H1 (cell line): ENCODE results near the gene RIBC1. TPM values are rescaled to one million over a fixed set of nuclear protein-coding genes. Genes with fewer than 3 reads are reported as not detected.

Experiments
- CTCF ChIA-PET: fragments of 300-600 bp; sonication (Branson Sonifier 250); formaldehyde crosslinking; loops from one replicate; lab custom pipeline; 2021; ENCODE audit not compliant: partially characterized antibody; lab: Charles Lee
- POLR2A ChIA-PET: fragments of 300-600 bp; sonication (Branson Sonifier 250); formaldehyde crosslinking; loops from one replicate; lab custom pipeline; 2021; ENCODE audit warnings: inconsistent platforms; ENCODE audit not compliant: partially characterized antibody; lab: Charles Lee
- DNase-seq, 2 experiments: peaks; one replicate each; pipeline versions ENCODE4 v3.0.0 to v3.0.0-alpha.2; 2010 to 2022; ENCODE audit warnings: low spot score in 2 of 2, low read depth in 1 of 2, mixed read lengths in 1 of 2
- FAIRE-seq: peaks from 2 replicates; lab custom pipeline; 2011; peaks lifted over from hg19 to GRCh38; lab: Jason Lieb, UNC
- H2AFZ ChIP-seq: 2 replicates; pipeline ENCODE4 v1.8.1; 2012; ENCODE audit warnings: low read length, inconsistent platforms
- H2AK5ac ChIP-seq: 2 replicates; pipeline ENCODE4 v1.6.1; 2013; ENCODE audit warnings: low read depth, low read length
- H2BK120ac ChIP-seq: replicated peaks from 2 replicates; pipeline ENCODE3; 2013; ENCODE audit warnings: low read depth, low read length, inconsistent platforms
- H2BK12ac ChIP-seq: 2 replicates; pipeline ENCODE4 v1.6.1; 2013; ENCODE audit warnings: low read depth, low read length
- H2BK15ac ChIP-seq: 2 replicates; pipeline ENCODE4 v1.6.1; 2013; ENCODE audit warnings: low read length
- H2BK20ac ChIP-seq: 2 replicates; pipeline ENCODE4 v1.6.1; 2013; ENCODE audit warnings: low read length
- H2BK5ac ChIP-seq: 2 replicates; pipeline ENCODE4 v1.6.1; 2013; ENCODE audit warnings: low read depth, low read length
- H3K14ac ChIP-seq: 2 replicates; pipeline ENCODE4 v1.6.1; 2013; ENCODE audit warnings: inconsistent platforms; ENCODE audit not compliant: insufficient read length
- H3K18ac ChIP-seq: 2 replicates; pipeline ENCODE4 v1.6.1; 2013; ENCODE audit warnings: low read length; ENCODE audit errors: extremely low read depth
- H3K23ac ChIP-seq: 2 replicates; pipeline ENCODE4 v1.6.1; 2013; ENCODE audit warnings: inconsistent platforms; ENCODE audit not compliant: insufficient read length
- H3K23me2 ChIP-seq: 2 replicates; pipeline ENCODE4 v1.6.1; 2013; ENCODE audit warnings: low read depth, low read length
- H3K27ac ChIP-seq: 2 replicates; pipeline ENCODE4 v1.6.1; 2011; ENCODE audit warnings: low read depth, low read length, inconsistent platforms
- H3K27me3 ChIP-seq, 4 experiments: replicated peaks in 1 of 4; 1 replicate in 1 of 4; 2 replicates in 3 of 4; pipeline versions ENCODE4 v1.6.1 to v1.8.1; 2011 to 2013; ENCODE audit warnings: low read length in 3 of 4, mild to moderate bottlenecking in 3 of 4, inconsistent platforms in 2 of 4, mixed read lengths in 2 of 4, moderate library complexity in 1 of 4; ENCODE audit not compliant: control insufficient read depth in 3 of 4, insufficient read depth in 3 of 4; ENCODE audit errors: extremely low read depth in 1 of 4
- H3K36me3 ChIP-seq, 4 experiments: 2 replicates each; pipeline versions ENCODE4 v1.6.1 to v1.8.1; 2011 to 2013; ENCODE audit warnings: mild to moderate bottlenecking in 4 of 4, low read length in 3 of 4, moderate library complexity in 2 of 4, control low read depth in 1 of 4, inconsistent platforms in 1 of 4; ENCODE audit not compliant: insufficient read depth in 4 of 4, control insufficient read depth in 2 of 4
- H3K4ac ChIP-seq: replicated peaks from 2 replicates; pipeline ENCODE3; 2013; ENCODE audit warnings: low read length, low read depth, mixed read lengths, inconsistent platforms; ENCODE audit not compliant: insufficient read length
- H3K4me1 ChIP-seq, 4 experiments: replicated peaks in 1 of 4; 1 replicate in 1 of 4; 2 replicates in 3 of 4; pipeline versions ENCODE4 v1.6.1 to v1.8.1; 2011 to 2013; ENCODE audit warnings: low read length in 3 of 4, inconsistent platforms in 2 of 4, mixed read lengths in 1 of 4; ENCODE audit not compliant: insufficient read depth in 4 of 4, control insufficient read depth in 3 of 4
- H3K4me2 ChIP-seq, 2 experiments: 2 replicates each; pipeline versions ENCODE4 v1.6.1 to v1.8.1; 2011 to 2013; ENCODE audit warnings: low read depth in 2 of 2, low read length in 2 of 2, control low read depth in 1 of 2, inconsistent platforms in 1 of 2, mild to moderate bottlenecking in 1 of 2; ENCODE audit not compliant: insufficient read depth in 1 of 2
- H3K4me3 ChIP-seq, 4 experiments: fragments of 200-600, 300-600 bp in 1 of 4; sonication (generic), shearing (Covaris generic), sonication (Bioruptor Twin) in 1 of 4; 2 replicates each; pipeline versions ENCODE4 v1.5.1 to v1.8.1; 2011 to 2016; ENCODE audit warnings: low read length in 4 of 4, low read depth in 3 of 4, control low read depth in 2 of 4, inconsistent platforms in 2 of 4, mild to moderate bottlenecking in 2 of 4, mixed read lengths in 1 of 4, moderate library complexity in 1 of 4; ENCODE audit not compliant: insufficient read depth in 2 of 4; ENCODE audit errors: extremely low read depth in 1 of 4
- H3K56ac ChIP-seq: replicated peaks from 2 replicates; pipeline ENCODE3; 2013; ENCODE audit warnings: low read depth, mild to moderate bottlenecking, mixed read lengths, low read length, inconsistent platforms; ENCODE audit not compliant: insufficient read length
- H3K79me1 ChIP-seq: 2 replicates; pipeline ENCODE4 v1.6.1; 2013; ENCODE audit warnings: low read depth, low read length, control low read depth
- H3K79me2 ChIP-seq, 2 experiments: 2 replicates each; pipeline versions ENCODE4 v1.6.1 to v1.8.1; 2012 to 2013; ENCODE audit warnings: low read length in 2 of 2, mild to moderate bottlenecking in 2 of 2, inconsistent platforms in 1 of 2; ENCODE audit not compliant: insufficient read depth in 2 of 2, control insufficient read depth in 1 of 2
- H3K9ac ChIP-seq, 4 experiments: replicated peaks in 1 of 4; 1 replicate in 1 of 4; 2 replicates in 3 of 4; pipeline versions ENCODE4 v1.6.1 to v1.8.1; 2011 to 2013; ENCODE audit warnings: low read depth in 3 of 4, low read length in 3 of 4, control low read depth in 2 of 4, mild to moderate bottlenecking in 2 of 4, moderate library complexity in 2 of 4, inconsistent platforms in 1 of 4; ENCODE audit errors: extremely low read depth in 1 of 4
- H3K9me3 ChIP-seq, 2 experiments: 2 replicates each; pipeline versions ENCODE4 v1.6.1 to v1.8.1; 2012 to 2013; ENCODE audit warnings: mild to moderate bottlenecking in 2 of 2, moderate library complexity in 2 of 2, control low read depth in 1 of 2, inconsistent platforms in 1 of 2, low read depth in 1 of 2, low read length in 1 of 2, mixed read lengths in 1 of 2; ENCODE audit not compliant: insufficient read depth in 2 of 2
- H4K20me1 ChIP-seq, 2 experiments: replicated peaks in 1 of 2; 2 replicates each; pipeline versions ENCODE3 to v1.8.1; 2011 to 2013; ENCODE audit warnings: inconsistent platforms in 2 of 2, low read length in 2 of 2, mild to moderate bottlenecking in 1 of 2; ENCODE audit not compliant: insufficient read depth in 2 of 2, control insufficient read depth in 1 of 2
- H4K5ac ChIP-seq: 2 replicates; pipeline ENCODE4 v1.6.1; 2013; ENCODE audit warnings: low read length, low read depth, mixed read lengths, inconsistent platforms; ENCODE audit not compliant: insufficient read length
- H4K8ac ChIP-seq: 2 replicates; pipeline ENCODE4 v1.8.0; 2013; ENCODE audit warnings: mild to moderate bottlenecking, moderate library complexity, low read length, inconsistent platforms; ENCODE audit not compliant: insufficient read depth; ENCODE audit errors: extremely low read depth
- H4K91ac ChIP-seq: replicated peaks from 2 replicates; pipeline ENCODE3; 2013; ENCODE audit warnings: low read length, mixed read lengths, inconsistent platforms; ENCODE audit not compliant: insufficient read length
- CTCF ChIP-seq, 3 experiments: IDR thresholded peaks; 1 replicate in 2 of 3; 2 replicates in 1 of 3; pipeline versions ENCODE4 v1.5.1 to v1.6.1; 2011; ENCODE audit warnings: low read length in 3 of 3, mild to moderate bottlenecking in 3 of 3, inconsistent platforms in 2 of 3, low read depth in 1 of 3, moderate library complexity in 1 of 3; ENCODE audit not compliant: insufficient read depth in 1 of 3; ENCODE audit errors: control extremely low read depth in 1 of 3
- RAD21 ChIP-seq, 2 experiments: IDR thresholded peaks in 1 of 2; conservative IDR thresholded peaks in 1 of 2; 2 replicates each; pipeline ENCODE4 v1.6.1; 2011; ENCODE audit warnings: low read depth in 2 of 2, low read length in 2 of 2, improper control_type of control experiment in 1 of 2, inconsistent platforms in 1 of 2, mild to moderate bottlenecking in 1 of 2, moderate library complexity in 1 of 2
- TAF1 ChIP-seq: IDR thresholded peaks from 2 replicates; pipeline ENCODE4 v1.6.1; 2011; ENCODE audit warnings: mild to moderate bottlenecking, low read depth, low read length
- WGBS, 2 experiments: shearing (Covaris generic) in 1 of 2; methylation state at CpG; one replicate each; pipeline versions ENCODE4 v1.1.6 to v1.1.7; 2013 to 2015; ENCODE audit warnings: low lambda C conversion rate in 2 of 2, mixed read lengths in 2 of 2, inconsistent platforms in 1 of 2, low coverage in 1 of 2, missing lambda C conversion rate in 1 of 2; ENCODE audit not compliant: insufficient replicate concordance in 2 of 2, insufficient coverage in 1 of 2, insufficient read length in 1 of 2; ENCODE audit errors: extremely low coverage in 1 of 2, missing lambda C conversion rate in 1 of 2; 5-methylcytosine and 5-hydroxymethylcytosine counted together
- polyA plus RNA-seq, 7 experiments: library from polyadenylated mRNA; depleted of rRNA in 3 of 7; stranded (reverse) in 5 of 7; unstranded in 2 of 7; fragments of >200 nt in 5 of 7; fragments of 200-250 nt in 2 of 7; gene quantifications; 1 replicate in 5 of 7; 2 replicates in 1 of 7; 4 replicates in 1 of 7; pipeline versions ENCODE4 v1.2.1 to v1.2.3, GENCODE V29; 2011 to 2013; ENCODE audit warnings: missing spikeins in 2 of 7, mixed read lengths in 2 of 7
- total RNA-seq: library from RNA; stranded (reverse); fragmentation: NEBNext Ultra II Directional; extraction: Animal tissue kit (Norgen Biotek cat#: 25700); gene quantifications from 2 replicates; pipeline ENCODE4 v1.2.1, GENCODE V29; 2021

Gene RIBC1
- total and polyA plus RNA-seq, 2 of the 8 experiments (the other 6 are each of a cell fraction or from before 2014, with no cell fraction given), result 0.41 to 0.97 TPM

GRCh38 chrX:53435997-53436396, 13.3 kb downstream of the RIBC1 start:
- H4K20me1 ChIP-seq, result no peaks in the 10 kb centered on the region
- no peak overlapping the region for H2AFZ ChIP-seq
- no peak overlapping the region for H3K4me3 ChIP-seq
- no peak overlapping the region for H4K91ac ChIP-seq
- H3K23ac ChIP-seq, result no peak overlapping the region
- no peak overlapping the region for H3K4ac ChIP-seq
- no peak overlapping the region for H2BK12ac ChIP-seq
- no peak overlapping the region for H3K56ac ChIP-seq
- no peak overlapping the region for H2BK5ac ChIP-seq
- H4K5ac ChIP-seq, result no peak overlapping the region
- H3K9me3 ChIP-seq, result no peaks in the 10 kb centered on the region
- FAIRE-seq (peak; percentile 90), DNase-seq (peak in 1 of 2 experiments; percentile 53)
- no peak overlapping the region for H3K9ac ChIP-seq
- H3K79me2 ChIP-seq, result no peaks in the 10 kb centered on the region
- H2AK5ac ChIP-seq, result no peak overlapping the region
- H3K4me2 ChIP-seq, result no peak overlapping the region
- 37% methylated on average over 4 of the region's 4 CpGs; no CpG with 5 or more reads in 1 of the 2 experiments for WGBS, 2 experiments
- H3K4me1 ChIP-seq, result peaks cover 0 to 7% (median 1%) of the 10 kb centered on the region in 4 experiments; a peak in 3 of 7 replicates
- H3K18ac ChIP-seq, result no peak overlapping the region
- no peak overlapping the region for H2BK120ac ChIP-seq
- no peak overlapping the region for H3K27ac ChIP-seq
- TF ChIP-seq TAF1, result no peak
- TF ChIP-seq CTCF (IDR thresholded peaks at IDR 0.05; ENCODE audit: control extremely low read depth in 1 of 3, insufficient read depth in 1 of 3, low read depth in 1 of 3, low read length in 3 of 3), result peak; percentile 72 to 76 (median 75)
- TF ChIP-seq RAD21 (IDR thresholded peaks at IDR 0.05 in 1 of 2, conservative IDR thresholded peaks at IDR 0.05 in 1 of 2; ENCODE audit: low read depth in 2 of 2, low read length in 2 of 2), result peak; percentile 55 to 63
- no peak overlapping the region for H3K14ac ChIP-seq
- no peak overlapping the region for H2BK15ac ChIP-seq
- ChIA-PET CTCF (interaction anchor here (1.0 to 2.9 kb wide), 13 partner anchors 10 to 142 kb away, joined by 3 to 16 read pairs (median 4); no protein-coding TSS in a partner anchor), POLR2A (interaction anchor here (5.8 kb wide), 1 partner anchor 13 kb away, joined by 33 read pairs; the partner anchor contains the start of genes RIBC1 and SMC1A)
- no peak overlapping the region for H2BK20ac ChIP-seq
- H3K36me3 ChIP-seq, result peaks cover 0 to 10% (median 8%) of the 10 kb centered on the region in 4 experiments; a peak in 5 of 8 replicates
- H4K8ac ChIP-seq, result no peak overlapping the region
- H3K23me2 ChIP-seq, result peaks cover 8% of the 10 kb centered on the region; the same call in 1 of the 2 replicates
- H3K79me1 ChIP-seq, result no peaks in the 10 kb centered on the region
- peaks cover 0 to 10% (median 6%) of the 10 kb centered on the region in 4 experiments; a peak in 4 of 7 replicates for H3K27me3 ChIP-seq
